SH-SY5Y (cell line): ENCODE results near the gene SCTR.

Experiments
- GATA2 ChIP-seq: IDR thresholded peaks from 2 replicates; pipeline ENCODE4 v1.6.1; 2011; ENCODE audit warnings: mild to moderate bottlenecking, low read depth, low read length
- GATA3 ChIP-seq: IDR thresholded peaks from 2 replicates; pipeline ENCODE4 v1.6.1; 2011; ENCODE audit warnings: low read depth, mild to moderate bottlenecking, low read length, moderate library complexity

DNA sequence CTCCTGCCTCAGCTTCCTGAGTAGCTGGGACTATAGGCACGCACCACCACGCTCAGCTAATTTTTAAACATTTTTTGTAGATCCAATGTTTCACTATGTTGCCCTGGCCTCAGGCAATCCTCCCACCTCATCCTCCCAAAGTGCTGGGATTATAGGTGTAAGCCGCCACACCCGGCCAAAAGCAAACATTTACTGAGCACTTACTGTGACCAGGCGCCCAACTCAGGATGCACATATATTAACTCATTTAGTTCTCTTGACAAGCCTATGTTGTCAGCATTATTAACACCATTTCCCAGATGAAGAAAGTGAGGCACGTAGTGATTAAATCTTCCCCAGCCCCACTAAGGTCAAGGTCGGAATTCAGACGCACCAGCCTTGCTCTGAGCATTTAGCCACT, 51.5 kb downstream of the SCTR start:
- TF ChIP-seq GATA2, result no peak
- TF ChIP-seq GATA3, result no peak
